Caco-2 (cell line): ENCODE results near the gene FBXO21. TPM values are rescaled to one million over a fixed set of nuclear protein-coding genes. Genes with fewer than 3 reads are reported as not detected.
"Not testable (repeated sequence)": the region's sequence is repeated elsewhere in the genome, so short reads cannot be mapped to it uniquely, and the experiment has no call there.

ENCODE experiments used
- BruUV-seq: library from RNA; stranded (reverse); fragments of 400-500 nt; replicated peaks from 2 replicates; lab custom pipeline; 2021; lab: Mats Ljungman, UMichigan
- CTCF ChIA-PET: fragments of 300-600 bp; sonication (Branson Sonifier 250); formaldehyde crosslinking; loops from one replicate; lab custom pipeline; 2022; ENCODE audit warnings: antibody characterized with exemption; lab: Charles Lee
- POLR2A ChIA-PET: fragments of 300-600 bp; sonication (Branson Sonifier 250); formaldehyde crosslinking; loops from one replicate; lab custom pipeline; 2022; ENCODE audit warnings: antibody characterized with exemption; lab: Charles Lee
- DNase-seq, 2 experiments: peaks; one replicate each; pipeline versions ENCODE4 v3.0.0 to v3.0.0-alpha.2; 2020 to 2022
- H3K27me3 ChIP-seq: replicated peaks from 2 replicates; pipeline ENCODE4 v1.6.0; 2011; ENCODE audit warnings: low read length; ENCODE audit not compliant: control insufficient read depth, insufficient read depth
- H3K36me3 ChIP-seq: 2 replicates; pipeline ENCODE4 v1.5.1; 2011; ENCODE audit warnings: low read length; ENCODE audit not compliant: control insufficient read depth, insufficient read depth
- H3K4me1 ChIP-seq: fragments of 250-450 bp; sonication (Bioruptor Pico); 2 replicates; pipeline ENCODE4 v1.5.1; 2020; ENCODE audit warnings: mild to moderate bottlenecking
- H3K4me3 ChIP-seq: 2 replicates; pipeline ENCODE4 v1.5.1; 2011; ENCODE audit warnings: low read depth, mild to moderate bottlenecking, control low read depth, low read length
- H3K9me3 ChIP-seq: fragments of 250-450 bp; sonication (Bioruptor Pico); 2 replicates; pipeline ENCODE4 v1.5.1; 2020; ENCODE audit warnings: mild to moderate bottlenecking, moderate library complexity
- H3K27ac Mint-ChIP-seq: one replicate; pipeline ENCODE4 v1.8.0; 2022; ENCODE audit warnings: mixed read lengths; ENCODE audit not compliant: unreplicated experiment
- H3K27me3 Mint-ChIP-seq: one replicate; pipeline ENCODE4 v1.8.0; 2022; ENCODE audit warnings: mixed read lengths; ENCODE audit not compliant: insufficient read depth, unreplicated experiment
- H3K36me3 Mint-ChIP-seq: one replicate; pipeline ENCODE4 v1.8.0; 2022; ENCODE audit warnings: mild to moderate bottlenecking, mixed read lengths; ENCODE audit not compliant: insufficient read depth, unreplicated experiment
- H3K4me1 Mint-ChIP-seq: one replicate; pipeline ENCODE4 v1.8.0; 2022; ENCODE audit warnings: low read depth, mixed read lengths; ENCODE audit not compliant: unreplicated experiment
- H3K4me3 Mint-ChIP-seq: one replicate; pipeline ENCODE4 v1.8.0; 2022; ENCODE audit warnings: mild to moderate bottlenecking, moderate library complexity, mixed read lengths; ENCODE audit not compliant: unreplicated experiment
- H3K9me3 Mint-ChIP-seq: one replicate; pipeline ENCODE4 v1.8.0; 2022; ENCODE audit warnings: mixed read lengths; ENCODE audit not compliant: unreplicated experiment
- CTCF ChIP-seq, 2 experiments: fragments of 200-600 bp in 1 of 2; IDR thresholded peaks; 1 replicate in 1 of 2; 2 replicates in 1 of 2; pipeline versions ENCODE4 v1.5.1 to v1.8.0; 2011 to 2022; ENCODE audit warnings: antibody characterized with exemption in 1 of 2, control low read depth in 1 of 2, inconsistent platforms in 1 of 2, low read depth in 1 of 2, low read length in 1 of 2, mild to moderate bottlenecking in 1 of 2, moderate library complexity in 1 of 2; ENCODE audit not compliant: insufficient read depth in 1 of 2, severe bottlenecking in 1 of 2, unreplicated experiment in 1 of 2
- intact Hi-C: fragments of 100-400 bp; cut with micrococcal nuclease; formaldehyde crosslinking; loops from one replicate; pipeline ENCODE4 v1.10.0; 2022; ENCODE audit not compliant: unreplicated experiment
- total RNA-seq: library from RNA; stranded (reverse); gene quantifications from 2 replicates; pipeline ENCODE4 v1.2.3, GENCODE V29; 2022

The FBXO21 gene
- total RNA-seq, 1 experiment from 2014 or later, result 44.5 TPM

- CTCF ChIA-PET, result no interaction called here
- no TSS peak for BruUV-seq
- H3K27me3 Mint-ChIP-seq, result no peaks in the 10 kb centered on the region
- no peaks in the 10 kb centered on the region for H3K36me3 Mint-ChIP-seq
- no peaks in the 10 kb centered on the region for H3K9me3 ChIP-seq
- H3K36me3 ChIP-seq, result no peaks in the 10 kb centered on the region
- H3K9me3 Mint-ChIP-seq, result no peaks in the 10 kb centered on the region
- TF ChIP-seq CTCF (IDR thresholded peaks at IDR 0.05; ENCODE audit: insufficient read depth in 1 of 2, low read depth in 1 of 2, low read length in 1 of 2, severe bottlenecking in 1 of 2, unreplicated experiment in 1 of 2), result no peak
- POLR2A ChIA-PET, result no interaction called here
- no peak overlapping the region for H3K4me3 Mint-ChIP-seq
- H3K4me1 Mint-ChIP-seq, result no peaks in the 10 kb centered on the region
- no peak for DNase-seq
- intact Hi-C loops, result no loop called here
- H3K4me1 ChIP-seq, result no peaks in the 10 kb centered on the region
- no peaks in the 10 kb centered on the region for H3K27me3 ChIP-seq
- no peak overlapping the region for H3K4me3 ChIP-seq
- H3K27ac Mint-ChIP-seq, result no peak overlapping the region
Measured at GRCh38 chr12:117111386-117111785, 78.9 kb downstream of the FBXO21 start.

- TF ChIP-seq CTCF (IDR thresholded peaks at IDR 0.05; ENCODE audit: insufficient read depth in 1 of 2, low read depth in 1 of 2, low read length in 1 of 2, severe bottlenecking in 1 of 2, unreplicated experiment in 1 of 2), result no peak
- Mint-ChIP-seq H3K27ac (no peak overlapping the region), H3K4me1 (no peaks in the 10 kb centered on the region), H3K9me3 (no peaks in the 10 kb centered on the region), H3K27me3 (no peaks in the 10 kb centered on the region), H3K4me3 (no peak overlapping the region), H3K36me3 (no peaks in the 10 kb centered on the region)
- ChIA-PET CTCF (no interaction called here), POLR2A (no interaction called here)
- DNase-seq, result no peak
- no TSS peak for BruUV-seq
- H3K9me3 ChIP-seq, result no peaks in the 10 kb centered on the region
- H3K4me3 ChIP-seq, result no peak overlapping the region
- no peaks in the 10 kb centered on the region for H3K36me3 ChIP-seq
- H3K27me3 ChIP-seq, result no peaks in the 10 kb centered on the region
- H3K4me1 ChIP-seq, result no peaks in the 10 kb centered on the region
- intact Hi-C loops, result no loop called here
Measured at GRCh38 chr12:117109943-117110635, 80.2 kb downstream of the FBXO21 start.

GRCh38 chr12:117105902-117106301 lies 84.4 kb downstream of the FBXO21 start:
- H3K27me3 Mint-ChIP-seq, result no peaks in the 10 kb centered on the region
- POLR2A ChIA-PET, result no interaction called here

GRCh38 chr12:117104003-117104402 lies 86.3 kb downstream of the FBXO21 start:
- H3K9me3 Mint-ChIP-seq, H3K27me3 ChIP-seq, H3K4me1 ChIP-seq, H3K36me3 ChIP-seq, H3K27me3 Mint-ChIP-seq, H3K9me3 ChIP-seq, BruUV-seq, H3K36me3 Mint-ChIP-seq, H3K4me3 ChIP-seq, H3K27ac Mint-ChIP-seq, DNase-seq, H3K4me3 Mint-ChIP-seq, H3K4me1 Mint-ChIP-seq, POLR2A ChIA-PET: not testable (repeated sequence)
- CTCF ChIA-PET, result interaction anchor here (0.5 kb wide), 1 partner anchor 47 kb away, joined by 3 read pairs; no protein-coding TSS in a partner anchor
- intact Hi-C loops, result loop anchor here (5.0 kb wide), 1 partner anchor 33 kb away; no protein-coding TSS in a partner anchor

More at GRCh38 chr12:117105902-117106301, 84.4 kb downstream of the FBXO21 start:
- Mint-ChIP-seq H3K4me3 (no peak overlapping the region), H3K4me1 (no peaks in the 10 kb centered on the region), H3K36me3 (no peaks in the 10 kb centered on the region), H3K9me3 (no peaks in the 10 kb centered on the region), H3K27ac (no peak overlapping the region)
- Histone ChIP-seq H3K4me1 (no peaks in the 10 kb centered on the region), H3K4me3 (no peak overlapping the region), H3K9me3 (no peaks in the 10 kb centered on the region), H3K36me3 (no peaks in the 10 kb centered on the region), H3K27me3 (no peaks in the 10 kb centered on the region)
- DNase-seq, result no peak
- no peak for TF ChIP-seq CTCF (IDR thresholded peaks at IDR 0.05; ENCODE audit: insufficient read depth in 1 of 2, low read depth in 1 of 2, low read length in 1 of 2, severe bottlenecking in 1 of 2, unreplicated experiment in 1 of 2)
- no TSS peak for BruUV-seq
- CTCF ChIA-PET, result no interaction called here
- intact Hi-C loops, result no loop called here
